ENCODE data around the gene PLXNA4.

PLXNA4 gene

DNA sequence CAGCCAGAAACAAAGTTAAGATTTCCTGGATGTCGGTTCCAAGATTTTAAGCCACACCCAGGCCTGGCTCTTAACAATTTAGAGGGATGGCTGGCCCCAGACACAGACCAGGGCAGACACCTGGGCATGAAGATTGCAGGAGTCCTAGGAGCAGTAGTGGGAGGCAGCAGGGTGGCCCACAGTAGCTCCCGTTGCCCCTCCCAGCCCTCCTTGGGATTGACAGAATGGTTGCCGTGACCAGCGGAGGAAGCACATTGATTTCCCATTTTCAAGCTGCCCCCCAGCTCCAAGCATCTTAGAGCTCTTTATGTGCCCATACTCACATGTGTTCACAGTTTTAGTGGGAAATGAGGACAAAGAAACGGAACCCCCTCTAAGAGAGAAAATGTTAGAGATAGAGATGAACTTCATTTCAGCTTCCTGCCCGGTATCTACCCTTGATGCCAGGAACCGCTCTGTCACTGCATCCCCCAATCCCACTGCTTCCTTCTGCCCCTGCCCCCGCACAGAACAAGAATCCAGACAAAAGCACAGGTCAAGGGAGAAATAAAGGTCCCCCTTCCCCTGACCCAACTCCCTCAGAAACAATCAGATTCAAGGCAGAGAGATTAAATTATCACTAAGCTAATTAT lies 101.1 kb downstream of the PLXNA4 start:
- Mint-ChIP-seq H3K4me1 (ENCODE audit: low read depth) (peaks cover 27% of the 10 kb centered on the region), H3K36me3 (ENCODE audit: low read depth) (no peaks in the 10 kb centered on the region), H3K4me3 (no peak overlapping the region), H3K27ac (no peak overlapping the region), H3K9me3 (no peaks in the 10 kb centered on the region), H3K27me3 (no peaks in the 10 kb centered on the region)

DNA sequence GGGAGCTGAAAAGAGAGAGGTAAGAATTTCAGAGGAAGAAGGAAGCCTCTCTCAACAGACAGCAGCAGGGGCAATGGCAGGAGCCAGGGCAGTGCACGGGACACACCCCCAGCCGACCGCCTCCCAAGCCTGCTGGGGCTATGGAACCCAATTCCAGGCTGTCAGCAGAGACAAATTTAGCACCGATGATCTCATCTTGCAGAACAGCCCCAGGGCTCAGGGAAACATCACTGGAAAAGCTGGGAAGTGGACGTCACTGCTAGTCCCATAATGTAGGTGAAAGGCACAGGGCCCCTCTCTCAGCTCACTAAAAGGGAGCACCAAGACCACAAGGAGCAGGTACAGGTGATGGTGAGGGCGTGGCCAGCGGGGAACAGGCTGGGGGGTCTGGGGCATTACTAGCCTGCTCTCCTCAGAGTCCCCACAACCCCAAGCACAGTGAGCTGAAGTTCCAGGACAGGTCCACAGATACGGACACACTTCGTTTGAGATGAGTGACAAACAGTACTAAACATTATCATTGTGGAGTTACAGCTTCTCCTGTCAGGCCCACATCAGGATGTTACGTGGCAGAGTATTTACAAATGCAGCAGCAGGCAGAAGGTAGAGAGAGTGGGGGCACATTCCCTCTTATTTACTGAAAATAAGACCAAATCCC lies 103.7 kb downstream of the PLXNA4 start:
- Mint-ChIP-seq H3K27ac (no peak overlapping the region), H3K9me3 (no peaks in the 10 kb centered on the region), H3K4me3 (no peak overlapping the region), H3K36me3 (ENCODE audit: low read depth) (no peaks in the 10 kb centered on the region), H3K27me3 (no peaks in the 10 kb centered on the region), H3K4me1 (ENCODE audit: low read depth) (peaks cover 27% of the 10 kb centered on the region)

GRCh38 chr7:132471515-132471914 lies 104.8 kb downstream of the PLXNA4 start:
- Mint-ChIP-seq H3K27me3 (no peaks in the 10 kb centered on the region), H3K36me3 (ENCODE audit: low read depth) (no peaks in the 10 kb centered on the region), H3K4me3 (no peak overlapping the region), H3K27ac (no peak overlapping the region), H3K4me1 (ENCODE audit: low read depth) (peaks cover 29% of the 10 kb centered on the region), H3K9me3 (no peaks in the 10 kb centered on the region)

DNA sequence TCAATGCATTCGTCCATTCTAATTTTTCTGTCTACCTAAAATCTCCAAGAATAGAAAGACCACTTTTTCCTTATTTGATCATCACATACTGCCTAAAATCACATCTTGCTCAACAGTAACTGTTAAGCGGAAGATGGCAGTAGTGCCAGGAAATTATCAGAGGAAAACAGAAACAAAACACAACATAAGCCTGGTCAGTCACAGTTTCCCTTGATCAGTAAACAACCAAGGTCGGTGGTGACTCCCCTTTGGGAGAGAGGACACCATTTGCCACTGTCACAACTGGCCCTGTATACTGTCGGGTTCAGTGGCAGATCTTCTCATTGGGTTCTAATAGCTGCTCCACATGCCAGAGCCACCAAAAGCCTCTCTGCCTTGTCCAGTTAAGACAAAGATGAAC lies 106.6 kb downstream of the PLXNA4 start:
- Mint-ChIP-seq H3K36me3 (ENCODE audit: low read depth) (no peaks in the 10 kb centered on the region), H3K4me3 (no peak overlapping the region), H3K27ac (no peak overlapping the region), H3K27me3 (no peaks in the 10 kb centered on the region), H3K4me1 (ENCODE audit: low read depth) (peaks cover 30% of the 10 kb centered on the region), H3K9me3 (no peaks in the 10 kb centered on the region)

DNA sequence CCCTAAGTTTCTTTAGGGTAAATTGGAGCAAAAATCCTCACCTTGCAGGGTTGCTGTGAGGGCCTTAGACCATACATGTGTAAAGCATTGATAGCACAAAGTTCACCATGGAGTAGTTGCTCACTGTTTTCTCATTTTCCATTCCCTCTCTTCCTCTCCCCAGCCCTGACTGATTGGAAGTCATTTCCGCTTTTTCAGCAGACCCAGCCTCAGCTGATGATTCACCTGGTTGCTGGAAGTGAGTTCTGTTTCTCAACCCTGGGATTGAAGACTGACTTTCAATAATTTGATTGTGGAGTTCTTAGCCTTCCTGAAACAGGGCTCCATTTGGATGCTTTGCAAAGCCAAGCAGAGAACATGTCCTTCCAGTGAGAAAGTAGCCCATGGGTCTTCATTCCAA lies 107.0 kb downstream of the PLXNA4 start:
- Mint-ChIP-seq H3K27ac (no peak overlapping the region), H3K36me3 (ENCODE audit: low read depth) (no peaks in the 10 kb centered on the region), H3K4me1 (ENCODE audit: low read depth) (peaks cover 26% of the 10 kb centered on the region), H3K9me3 (no peaks in the 10 kb centered on the region), H3K27me3 (no peaks in the 10 kb centered on the region), H3K4me3 (no peak overlapping the region)

DNA sequence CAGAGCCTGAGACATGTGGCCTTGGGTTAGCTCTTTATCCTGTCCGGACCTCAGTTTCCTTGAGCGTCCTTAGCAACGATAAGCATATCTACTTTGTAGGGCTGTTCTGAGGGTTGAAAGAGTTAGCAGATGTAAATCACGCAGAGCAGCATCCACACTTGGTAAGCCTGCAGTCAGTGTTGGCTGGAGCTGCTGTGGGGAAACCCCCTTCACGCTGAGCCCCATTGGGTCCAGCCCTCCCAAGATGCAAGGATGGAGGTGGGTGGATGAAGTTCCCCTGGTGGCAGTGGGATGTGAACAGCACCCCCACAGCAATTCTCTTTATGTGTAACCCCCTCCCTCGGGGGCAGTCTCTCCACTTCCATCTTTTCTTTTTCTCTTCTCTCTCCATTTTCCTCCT lies 109.9 kb downstream of the PLXNA4 start:
- H3K36me3 Mint-ChIP-seq (ENCODE audit: low read depth), result no peaks in the 10 kb centered on the region
- H3K4me3 Mint-ChIP-seq, result no peak overlapping the region
- no peaks in the 10 kb centered on the region for H3K9me3 Mint-ChIP-seq
- H3K4me1 Mint-ChIP-seq (ENCODE audit: low read depth), result peaks cover 19% of the 10 kb centered on the region
- H3K27me3 Mint-ChIP-seq, result no peaks in the 10 kb centered on the region
- no peak overlapping the region for H3K27ac Mint-ChIP-seq

- Mint-ChIP-seq H3K9me3 (no peaks in the 10 kb centered on the region), H3K4me1 (ENCODE audit: low read depth) (peaks cover 27% of the 10 kb centered on the region), H3K36me3 (ENCODE audit: low read depth) (no peaks in the 10 kb centered on the region), H3K27ac (no peak overlapping the region), H3K4me3 (no peak overlapping the region), H3K27me3 (no peaks in the 10 kb centered on the region)
These were observed 110.8 kb downstream of the PLXNA4 start for GRCh38 chr7:132465516-132465915.

DNA sequence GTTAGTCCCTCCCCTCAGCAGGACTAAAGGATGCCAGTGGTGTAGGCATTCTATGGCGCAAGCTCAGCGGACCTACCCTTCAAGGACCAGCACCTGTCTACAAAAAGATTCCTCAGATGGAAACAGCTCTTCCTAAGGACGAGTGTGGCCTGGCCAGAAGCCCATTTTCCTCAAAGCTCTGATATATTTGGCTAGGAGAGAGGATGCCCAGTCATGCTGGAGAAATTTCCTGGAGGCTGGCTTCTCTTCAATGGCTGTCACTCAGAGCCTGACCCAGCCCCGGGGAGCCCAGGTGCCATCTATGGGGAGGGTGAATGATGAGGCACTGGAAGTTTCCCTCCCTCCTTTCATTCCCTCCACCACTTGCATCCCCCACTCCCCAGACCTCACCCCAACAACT lies 111.5 kb downstream of the PLXNA4 start:
- Mint-ChIP-seq H3K9me3 (no peaks in the 10 kb centered on the region), H3K4me3 (no peak overlapping the region), H3K4me1 (ENCODE audit: low read depth) (peaks cover 30% of the 10 kb centered on the region), H3K27me3 (no peaks in the 10 kb centered on the region), H3K36me3 (ENCODE audit: low read depth) (no peaks in the 10 kb centered on the region), H3K27ac (no peak overlapping the region)

DNA sequence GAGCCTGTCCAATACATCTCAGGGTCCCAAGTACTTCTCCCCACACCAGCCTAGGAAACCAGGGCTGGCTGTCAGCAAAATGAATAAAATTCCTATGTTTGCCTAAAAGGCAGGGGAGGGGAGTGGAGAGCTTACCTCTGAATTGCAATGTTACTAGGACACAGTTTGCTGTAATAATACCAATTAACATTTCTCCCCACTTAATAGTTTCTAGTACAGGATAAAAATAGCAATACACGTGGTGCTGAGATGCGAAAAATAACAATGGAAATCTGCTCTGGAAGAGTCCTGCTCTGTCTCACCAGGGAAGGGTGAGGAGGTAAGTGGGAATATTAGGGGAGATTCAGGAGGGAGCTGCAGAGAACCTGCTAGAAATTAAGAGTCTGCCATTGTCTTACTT lies 112.3 kb downstream of the PLXNA4 start:
- Mint-ChIP-seq H3K36me3 (ENCODE audit: low read depth) (no peaks in the 10 kb centered on the region), H3K27me3 (no peaks in the 10 kb centered on the region), H3K4me1 (ENCODE audit: low read depth) (peaks cover 38% of the 10 kb centered on the region), H3K9me3 (no peaks in the 10 kb centered on the region), H3K4me3 (no peak overlapping the region), H3K27ac (no peak overlapping the region)

- H3K27me3 Mint-ChIP-seq, result no peaks in the 10 kb centered on the region
- no peak overlapping the region for H3K27ac Mint-ChIP-seq
- no peak overlapping the region for H3K4me3 Mint-ChIP-seq
- H3K36me3 Mint-ChIP-seq (ENCODE audit: low read depth), result no peaks in the 10 kb centered on the region
- H3K9me3 Mint-ChIP-seq, result no peaks in the 10 kb centered on the region
- peaks cover 39% of the 10 kb centered on the region for H3K4me1 Mint-ChIP-seq (ENCODE audit: low read depth)
These were observed 113.8 kb downstream of the PLXNA4 start for GRCh38 chr7:132462478-132462877.

- H3K9me3 Mint-ChIP-seq, result no peaks in the 10 kb centered on the region
- H3K36me3 Mint-ChIP-seq (ENCODE audit: low read depth), result no peaks in the 10 kb centered on the region
- peaks cover 34% of the 10 kb centered on the region for H3K4me1 Mint-ChIP-seq (ENCODE audit: low read depth)
- peak overlapping the region; percentile 79 for H3K27ac Mint-ChIP-seq
- H3K4me3 Mint-ChIP-seq, result peak overlapping the region; percentile 8
- no peaks in the 10 kb centered on the region for H3K27me3 Mint-ChIP-seq
These were observed 115.2 kb downstream of the PLXNA4 start for GRCh38 chr7:132461032-132461592.

- H3K4me3 Mint-ChIP-seq, result no peak overlapping the region
- H3K27ac Mint-ChIP-seq, result no peak overlapping the region
- H3K27me3 Mint-ChIP-seq, result no peaks in the 10 kb centered on the region
- no peaks in the 10 kb centered on the region for H3K9me3 Mint-ChIP-seq
- no peaks in the 10 kb centered on the region for H3K36me3 Mint-ChIP-seq (ENCODE audit: low read depth)
- H3K4me1 Mint-ChIP-seq (ENCODE audit: low read depth), result peaks cover 55% of the 10 kb centered on the region
These were observed 117.5 kb downstream of the PLXNA4 start for GRCh38 chr7:132458729-132459128.

DNA sequence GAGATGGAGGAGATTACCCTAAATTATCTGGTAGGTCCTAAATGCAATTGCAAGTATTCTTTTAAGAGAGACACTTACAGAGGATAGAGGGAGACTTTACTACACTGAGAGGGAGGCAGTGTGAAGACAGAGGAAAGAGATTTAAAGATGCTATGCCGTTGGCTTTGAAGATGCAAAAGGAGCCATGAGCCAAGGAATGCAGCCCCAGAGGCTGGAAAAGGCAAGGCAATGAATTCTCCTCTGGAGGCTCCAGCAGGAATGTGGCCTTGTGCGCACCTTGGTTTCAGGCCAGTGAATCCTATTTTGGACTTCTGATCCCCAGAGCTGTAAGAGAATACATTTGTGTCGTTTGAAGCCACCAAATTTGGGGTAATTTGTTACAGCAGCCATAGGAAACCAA lies 118.6 kb downstream of the PLXNA4 start:
- Mint-ChIP-seq H3K9me3 (no peaks in the 10 kb centered on the region), H3K4me3 (no peak overlapping the region), H3K36me3 (ENCODE audit: low read depth) (no peaks in the 10 kb centered on the region), H3K4me1 (ENCODE audit: low read depth) (peaks cover 61% of the 10 kb centered on the region), H3K27me3 (no peaks in the 10 kb centered on the region), H3K27ac (no peak overlapping the region)

DNA sequence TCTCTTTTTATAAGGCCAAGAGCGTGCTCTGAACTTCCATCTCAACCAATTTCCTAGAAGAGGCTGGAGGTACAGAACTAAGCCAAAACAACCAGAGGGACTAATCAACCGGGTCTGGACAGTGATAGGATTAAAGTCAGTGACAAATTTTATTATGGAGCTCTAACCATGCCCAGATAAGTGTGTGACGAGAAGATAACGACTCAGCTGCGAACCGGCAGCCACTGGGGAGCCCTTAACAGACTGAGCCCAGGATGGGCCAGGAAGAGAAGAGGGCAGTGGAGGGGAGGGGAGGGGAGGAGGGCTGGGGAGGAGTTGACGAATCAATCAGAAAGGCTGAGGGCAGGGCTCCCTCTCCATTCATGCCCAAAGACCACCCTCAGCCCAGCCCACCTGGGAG lies 119.9 kb downstream of the PLXNA4 start:
- no peaks in the 10 kb centered on the region for H3K9me3 Mint-ChIP-seq
- peaks cover 60% of the 10 kb centered on the region for H3K4me1 Mint-ChIP-seq (ENCODE audit: low read depth)
- no peak overlapping the region for H3K27ac Mint-ChIP-seq
- H3K27me3 Mint-ChIP-seq, result no peaks in the 10 kb centered on the region
- H3K36me3 Mint-ChIP-seq (ENCODE audit: low read depth), result no peaks in the 10 kb centered on the region
- H3K4me3 Mint-ChIP-seq, result no peak overlapping the region

DNA sequence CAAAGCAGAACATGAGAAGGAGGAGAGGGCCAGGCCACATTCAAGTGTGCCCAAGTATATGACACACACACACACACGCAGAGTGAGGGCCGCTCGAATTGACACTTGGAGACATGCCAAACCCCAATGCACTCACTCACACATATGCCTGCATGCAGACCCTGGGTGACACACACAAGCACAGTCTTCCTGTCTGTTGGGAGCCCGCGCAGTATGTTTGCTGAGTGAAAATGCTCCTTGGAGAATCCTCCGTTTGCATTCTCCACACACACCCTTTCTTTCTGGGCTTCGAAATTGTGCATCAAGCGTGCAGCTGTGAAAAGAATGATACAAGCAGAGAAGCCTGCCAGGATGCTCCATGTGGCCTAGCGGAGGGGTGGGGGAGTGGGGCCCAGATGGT lies 120.9 kb downstream of the PLXNA4 start:
- peaks cover 60% of the 10 kb centered on the region for H3K4me1 Mint-ChIP-seq (ENCODE audit: low read depth)
- H3K27ac Mint-ChIP-seq, result no peak overlapping the region
- no peak overlapping the region for H3K4me3 Mint-ChIP-seq

GRCh38 chr7:132453826-132454225 lies 122.4 kb downstream of the PLXNA4 start:
- no peaks in the 10 kb centered on the region for H3K9me3 Mint-ChIP-seq
- no peaks in the 10 kb centered on the region for H3K27me3 Mint-ChIP-seq
- H3K36me3 Mint-ChIP-seq (ENCODE audit: low read depth), result no peaks in the 10 kb centered on the region
- peaks cover 64% of the 10 kb centered on the region for H3K4me1 Mint-ChIP-seq (ENCODE audit: low read depth)
- peak overlapping the region; percentile 33 for H3K27ac Mint-ChIP-seq
- H3K4me3 Mint-ChIP-seq, result no peak overlapping the region

More for the DNA sequence above, 120.9 kb downstream of the PLXNA4 start:
- H3K36me3 Mint-ChIP-seq (ENCODE audit: low read depth), result no peaks in the 10 kb centered on the region
- no peaks in the 10 kb centered on the region for H3K9me3 Mint-ChIP-seq
- no peaks in the 10 kb centered on the region for H3K27me3 Mint-ChIP-seq

Data from stimulated activated naive CD8-positive, alpha-beta T cell treated with anti-CD3 and anti-CD28 coated beads, Interleukin-15, Interleukin-2, amounts not matched to agents 100 ng/mL and 50 ng/mL, for 24 hours (primary cell).